ENCODE results near the gene TMEM38B. TPM values are rescaled to one million over a fixed set of nuclear protein-coding genes. Genes with fewer than 3 reads are reported as not detected.

The TMEM38B gene
- total RNA-seq, 4 donors from 2014 or later = 38.4 to 80.9 (median 60.2) TPM

GRCh38 chr9:105708405-105708804, 14.1 kb downstream of the TMEM38B start:
- intact Hi-C loops (cut with DNase I) = no loop called here
- DNase-seq = no peak
- 84 to 95% methylated on average over 3 of the region's 3 CpGs for WGBS, 2 donors
- no peaks in the 10 kb centered on the region for H3K9me3 ChIP-seq
- H3K27me3 ChIP-seq = no peaks in the 10 kb centered on the region
- no peak for TF ChIP-seq POLR2A (IDR thresholded peaks at IDR 0.05)
- TF ChIP-seq, protein P1, sequence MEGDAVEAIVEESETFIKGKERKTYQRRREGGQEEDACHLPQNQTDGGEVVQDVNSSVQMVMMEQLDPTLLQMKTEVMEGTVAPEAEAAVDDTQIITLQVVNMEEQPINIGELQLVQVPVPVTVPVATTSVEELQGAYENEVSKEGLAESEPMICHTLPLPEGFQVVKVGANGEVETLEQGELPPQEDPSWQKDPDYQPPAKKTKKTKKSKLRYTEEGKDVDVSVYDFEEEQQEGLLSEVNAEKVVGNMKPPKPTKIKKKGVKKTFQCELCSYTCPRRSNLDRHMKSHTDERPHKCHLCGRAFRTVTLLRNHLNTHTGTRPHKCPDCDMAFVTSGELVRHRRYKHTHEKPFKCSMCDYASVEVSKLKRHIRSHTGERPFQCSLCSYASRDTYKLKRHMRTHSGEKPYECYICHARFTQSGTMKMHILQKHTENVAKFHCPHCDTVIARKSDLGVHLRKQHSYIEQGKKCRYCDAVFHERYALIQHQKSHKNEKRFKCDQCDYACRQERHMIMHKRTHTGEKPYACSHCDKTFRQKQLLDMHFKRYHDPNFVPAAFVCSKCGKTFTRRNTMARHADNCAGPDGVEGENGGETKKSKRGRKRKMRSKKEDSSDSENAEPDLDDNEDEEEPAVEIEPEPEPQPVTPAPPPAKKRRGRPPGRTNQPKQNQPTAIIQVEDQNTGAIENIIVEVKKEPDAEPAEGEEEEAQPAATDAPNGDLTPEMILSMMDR (IDR thresholded peaks at IDR 0.05) = no peak
- H3K27ac ChIP-seq = no peak overlapping the region
- H3K4me3 ChIP-seq (replicated peaks in 1 of 3) = no peak overlapping the region
- peaks cover 7 to 10% of the 10 kb centered on the region in 2 donors for H3K4me1 ChIP-seq
- no peaks in the 10 kb centered on the region for H3K36me3 ChIP-seq

DNA sequence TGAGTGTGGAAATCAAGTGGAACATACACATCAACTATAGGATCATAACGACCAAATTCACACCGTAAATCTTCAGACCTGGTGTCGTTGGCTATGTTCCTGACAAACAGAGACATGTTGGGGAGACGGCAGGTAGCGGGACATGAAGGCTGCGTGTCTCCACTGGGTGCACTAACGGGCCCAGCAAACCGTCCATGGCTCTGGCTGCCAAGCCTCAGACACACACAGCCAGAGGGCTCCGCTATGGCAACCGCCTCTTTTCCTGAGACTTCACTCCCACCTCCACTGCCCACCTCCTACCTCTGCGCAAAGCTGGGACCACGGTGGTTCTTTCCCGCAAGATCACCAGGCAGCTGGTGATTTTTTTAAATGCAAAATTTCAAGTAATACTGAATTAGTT, 16.3 kb downstream of the TMEM38B start:
- H3K4me3 ChIP-seq (replicated peaks in 1 of 3) = no peak overlapping the region
- no peak overlapping the region for H3K27ac ChIP-seq
- TF ChIP-seq POLR2A (IDR thresholded peaks at IDR 0.05) = no peak
- TF ChIP-seq, protein P1 (IDR thresholded peaks at IDR 0.05) = no peak
- H3K36me3 ChIP-seq = no peaks in the 10 kb centered on the region
- peaks cover 7 to 10% of the 10 kb centered on the region in 2 donors for H3K4me1 ChIP-seq
- DNase-seq = no peak
- H3K27me3 ChIP-seq = no peaks in the 10 kb centered on the region
- H3K9me3 ChIP-seq = no peaks in the 10 kb centered on the region
- intact Hi-C loops (cut with DNase I) = loop anchor here (10.0 kb wide), 1 partner anchor 96 kb away; no protein-coding TSS in a partner anchor
- WGBS, 2 donors = 96 to 98% methylated on average over 13 of the region's 13 CpGs

- Histone ChIP-seq H3K4me1 (peaks cover 7 to 10% of the 10 kb centered on the region in 2 donors), H3K36me3 (no peaks in the 10 kb centered on the region), H3K27me3 (no peaks in the 10 kb centered on the region), H3K9me3 (no peaks in the 10 kb centered on the region), H3K27ac (peak overlapping the region in 2 of 3 donors; percentile 52 to 76), H3K4me3 (replicated peaks in 1 of 3) (no peak overlapping the region)
- 15 to 52% methylated on average over 7 of the region's 7 CpGs for WGBS, 2 donors
- TF ChIP-seq, protein P1 (IDR thresholded peaks at IDR 0.05) = no peak
- no peak for TF ChIP-seq POLR2A (IDR thresholded peaks at IDR 0.05)
- DNase-seq = peak; percentile 81 to 84
- intact Hi-C loops (cut with DNase I) = loop anchor here (10.0 kb wide), 1 partner anchor 97 kb away; no protein-coding TSS in a partner anchor
Measured at GRCh38 chr9:105711867-105712266, 17.5 kb downstream of the TMEM38B start.

DNA sequence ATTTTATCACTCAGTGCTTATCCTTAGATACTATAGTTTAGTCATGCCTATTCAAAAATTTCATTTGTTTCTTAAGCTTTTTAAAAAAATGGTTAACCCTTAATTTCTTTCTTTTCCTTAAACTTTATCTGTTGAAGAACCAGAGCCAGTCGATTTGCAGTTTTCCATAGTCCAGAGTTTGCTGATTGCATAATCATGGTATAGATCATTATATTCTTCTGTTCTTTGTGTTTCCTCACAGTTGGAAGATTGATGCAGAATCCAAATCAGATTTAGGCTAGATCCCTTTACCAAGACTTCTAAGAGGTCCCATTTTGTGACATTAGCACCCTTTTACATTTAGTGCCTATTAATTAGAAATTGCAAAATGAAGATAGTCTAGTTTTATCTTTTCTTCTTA, 18.0 kb downstream of the TMEM38B start:
- DNase-seq = no peak
- peak overlapping the region in 2 of 3 donors; percentile 45 to 52 for H3K27ac ChIP-seq
- no peak overlapping the region for H3K4me3 ChIP-seq (replicated peaks in 1 of 3)
- no peaks in the 10 kb centered on the region for H3K9me3 ChIP-seq
- no peaks in the 10 kb centered on the region for H3K36me3 ChIP-seq
- WGBS, 2 donors = 85 to 88% methylated on average over 1 of the region's 1 CpG
- peaks cover 7 to 10% of the 10 kb centered on the region in 2 donors for H3K4me1 ChIP-seq
- no peaks in the 10 kb centered on the region for H3K27me3 ChIP-seq
- intact Hi-C loops (cut with DNase I) = loop anchor here (10.0 kb wide), 1 partner anchor 97 kb away; no protein-coding TSS in a partner anchor
- TF ChIP-seq, protein P1 (IDR thresholded peaks at IDR 0.05) = no peak
- no peak for TF ChIP-seq POLR2A (IDR thresholded peaks at IDR 0.05)

DNA sequence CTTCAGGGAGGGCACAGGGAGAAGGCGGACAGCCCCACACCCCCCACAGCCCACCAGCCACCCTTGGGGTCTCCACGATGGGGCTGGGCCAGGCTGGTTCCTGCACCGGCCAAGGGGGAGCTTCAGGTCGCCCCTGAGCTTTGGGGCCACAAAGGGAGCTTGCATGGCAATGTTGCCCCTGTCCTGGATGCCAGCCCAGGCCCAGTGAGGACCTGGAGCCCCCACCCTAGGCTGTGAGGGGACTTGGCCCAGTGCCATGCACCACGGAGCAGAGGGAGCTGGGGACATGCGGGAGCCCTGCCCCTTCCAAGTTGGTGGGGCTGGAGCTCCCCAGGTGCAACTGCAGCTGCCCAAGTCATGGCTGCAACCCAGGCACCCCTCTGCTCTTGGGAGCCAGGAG, 18.4 kb downstream of the TMEM38B start:
- no peak for DNase-seq

More for the DNA sequence above, 18.4 kb downstream of the TMEM38B start:
- Histone ChIP-seq H3K27me3 (no peaks in the 10 kb centered on the region), H3K36me3 (no peaks in the 10 kb centered on the region), H3K4me1 (peaks cover 7 to 10% of the 10 kb centered on the region in 2 donors), H3K9me3 (no peaks in the 10 kb centered on the region), H3K4me3 (replicated peaks in 1 of 3) (no peak overlapping the region), H3K27ac (peak overlapping the region in 1 of 3 donors; percentile 52)
- WGBS, 2 donors = 85 to 97% methylated on average over 4 to 5 of the region's 6 CpGs
- TF ChIP-seq, protein P1 (IDR thresholded peaks at IDR 0.05) = no peak
- intact Hi-C loops (cut with DNase I) = loop anchor here (10.0 kb wide), 1 partner anchor 98 kb away; no protein-coding TSS in a partner anchor

Measured in thyroid gland (tissue), 4 donors.